Large intestine (tissue), 3 donors: ENCODE measurements around the gene VIPR2. TPM values are rescaled to one million over a fixed set of nuclear protein-coding genes. Genes with fewer than 3 reads are reported as not detected.
A peak's percentile ranks its signal among the peaks of the same experiment; 100 is the strongest.

Experiments used
- DNase-seq, 2 donors: peaks; one replicate each; pipeline versions ENCODE4 v3.0.0 to v3.0.0-alpha.2; 2013
- H3K27ac ChIP-seq: one replicate; pipeline ENCODE4 v1.5.1; 2013; ENCODE audit warnings: low read length
- H3K27me3 ChIP-seq: 2 replicates; pipeline ENCODE4 v1.6.1; 2013; ENCODE audit warnings: low read length; ENCODE audit not compliant: control insufficient read depth, insufficient read depth
- H3K36me3 ChIP-seq: 2 replicates; pipeline ENCODE4 v1.6.1; 2013; ENCODE audit warnings: low read length; ENCODE audit not compliant: control insufficient read depth, insufficient read depth
- H3K4me1 ChIP-seq: one replicate; pipeline ENCODE4 v1.6.1; 2013; ENCODE audit warnings: low read length; ENCODE audit not compliant: control insufficient read depth, insufficient read depth
- H3K4me3 ChIP-seq: one replicate; pipeline ENCODE4 v1.5.1; 2013; ENCODE audit warnings: low read length
- H3K9me3 ChIP-seq: one replicate; pipeline ENCODE4 v1.6.1; 2013; ENCODE audit warnings: mild to moderate bottlenecking, low read depth, low read length, moderate library complexity; ENCODE audit not compliant: control insufficient read depth
- WGBS: methylation state at CpG from one replicate; pipeline ENCODE4 v1.1.5; 2013; ENCODE audit warnings: low lambda C conversion rate; ENCODE audit not compliant: insufficient coverage; 5-methylcytosine and 5-hydroxymethylcytosine counted together
- polyA plus RNA-seq: library from polyadenylated mRNA; unstranded; fragments of 120-200 nt; gene quantifications from one replicate; pipeline ENCODE4 v1.2.1, GENCODE V29; 2013

The VIPR2 gene
- polyA plus RNA-seq, 1 donor, result 1.4 TPM

DNA sequence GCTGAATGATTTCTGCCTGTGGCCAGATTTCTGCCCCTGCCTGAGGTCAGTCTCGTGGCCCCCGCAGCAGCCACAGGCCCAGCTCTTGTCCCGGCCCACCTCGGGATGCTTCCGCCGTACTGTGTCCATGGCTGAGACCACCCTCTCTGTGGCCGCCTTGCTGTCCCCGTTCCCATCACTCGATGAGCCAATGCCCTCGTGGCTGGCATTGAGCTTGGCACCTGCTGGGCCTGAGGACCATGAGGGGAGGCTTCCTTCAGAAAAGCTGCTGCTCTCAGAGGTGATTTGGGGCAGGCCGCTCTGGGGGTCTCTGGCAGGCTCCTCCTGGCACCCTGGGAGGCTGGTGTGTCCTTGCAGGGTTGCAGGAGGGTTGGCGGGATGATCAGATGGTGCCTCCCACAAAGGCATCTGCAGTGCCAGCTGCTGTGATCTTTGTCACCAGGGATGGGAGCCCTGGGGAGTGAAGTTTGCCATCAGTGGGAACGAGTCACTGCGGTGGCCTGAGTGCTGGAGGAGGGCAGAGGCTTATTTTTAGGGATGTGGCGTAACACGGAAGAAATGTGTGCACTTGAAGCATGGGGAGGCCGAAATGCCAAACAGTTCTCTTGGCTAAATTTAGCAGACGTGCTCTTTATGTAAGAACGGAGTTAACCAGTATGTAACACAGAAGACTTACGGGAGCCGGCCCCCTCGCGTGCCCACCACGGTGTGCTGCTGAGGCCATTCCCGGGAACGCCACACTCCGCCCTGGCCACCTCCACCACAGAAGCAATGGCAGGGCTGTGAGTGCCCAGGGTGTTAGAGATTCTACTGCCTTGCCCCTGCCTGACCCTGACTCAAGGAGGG is 47.7 kb downstream of the VIPR2 start:
- H3K27ac ChIP-seq, result peak overlapping the region; percentile 17
- H3K27me3 ChIP-seq, result no peaks in the 10 kb centered on the region
- WGBS, result no CpG with 5 or more reads among the region's 27 CpGs
- peak in 1 of 2 donors; percentile 18 for DNase-seq
- no peaks in the 10 kb centered on the region for H3K9me3 ChIP-seq
- H3K36me3 ChIP-seq, result no peaks in the 10 kb centered on the region
- peaks cover 3% of the 10 kb centered on the region for H3K4me1 ChIP-seq
- H3K4me3 ChIP-seq, result no peak overlapping the region

GRCh38 chr7:159095979-159096411 is 48.7 kb downstream of the VIPR2 start:
- no peak for DNase-seq
- no CpG with 5 or more reads among the region's 14 CpGs for WGBS

GRCh38 chr7:159094919-159095915 is 49.5 kb downstream of the VIPR2 start:
- H3K9me3 ChIP-seq, result no peaks in the 10 kb centered on the region
- no peaks in the 10 kb centered on the region for H3K36me3 ChIP-seq
- no CpG with 5 or more reads among the region's 17 CpGs for WGBS
- peaks cover 3% of the 10 kb centered on the region for H3K4me1 ChIP-seq
- DNase-seq, result no peak
- H3K27me3 ChIP-seq, result no peaks in the 10 kb centered on the region
- no peak overlapping the region for H3K27ac ChIP-seq
- H3K4me3 ChIP-seq, result no peak overlapping the region

More at GRCh38 chr7:159095979-159096411, 48.7 kb downstream of the VIPR2 start:
- no peaks in the 10 kb centered on the region for H3K9me3 ChIP-seq
- H3K4me3 ChIP-seq, result no peak overlapping the region
- H3K4me1 ChIP-seq, result peaks cover 3% of the 10 kb centered on the region
- H3K27me3 ChIP-seq, result no peaks in the 10 kb centered on the region
- H3K27ac ChIP-seq, result no peak overlapping the region
- H3K36me3 ChIP-seq, result no peaks in the 10 kb centered on the region

GRCh38 chr7:159094023-159094740 is 50.5 kb downstream of the VIPR2 start:
- H3K27me3 ChIP-seq, result no peaks in the 10 kb centered on the region
- DNase-seq, result no peak
- H3K4me1 ChIP-seq, result peaks cover 3% of the 10 kb centered on the region
- no peaks in the 10 kb centered on the region for H3K9me3 ChIP-seq
- no peaks in the 10 kb centered on the region for H3K36me3 ChIP-seq
- WGBS, result 67% methylated on average over 3 of the region's 16 CpGs
- H3K27ac ChIP-seq, result no peak overlapping the region
- no peak overlapping the region for H3K4me3 ChIP-seq

GRCh38 chr7:159093351-159093971 is 51.2 kb downstream of the VIPR2 start:
- no peaks in the 10 kb centered on the region for H3K27me3 ChIP-seq
- no peaks in the 10 kb centered on the region for H3K36me3 ChIP-seq
- DNase-seq, result no peak
- H3K27ac ChIP-seq, result no peak overlapping the region
- H3K4me1 ChIP-seq, result peaks cover 3% of the 10 kb centered on the region
- H3K9me3 ChIP-seq, result no peaks in the 10 kb centered on the region
- WGBS, result no CpG with 5 or more reads among the region's 31 CpGs
- no peak overlapping the region for H3K4me3 ChIP-seq

GRCh38 chr7:159092701-159093121 is 52.0 kb downstream of the VIPR2 start:
- no peaks in the 10 kb centered on the region for H3K9me3 ChIP-seq
- H3K4me1 ChIP-seq, result peaks cover 3% of the 10 kb centered on the region
- no peaks in the 10 kb centered on the region for H3K27me3 ChIP-seq
- no peak overlapping the region for H3K4me3 ChIP-seq
- H3K27ac ChIP-seq, result no peak overlapping the region
- no peak for DNase-seq
- no CpG with 5 or more reads among the region's 13 CpGs for WGBS
- H3K36me3 ChIP-seq, result no peaks in the 10 kb centered on the region

DNA sequence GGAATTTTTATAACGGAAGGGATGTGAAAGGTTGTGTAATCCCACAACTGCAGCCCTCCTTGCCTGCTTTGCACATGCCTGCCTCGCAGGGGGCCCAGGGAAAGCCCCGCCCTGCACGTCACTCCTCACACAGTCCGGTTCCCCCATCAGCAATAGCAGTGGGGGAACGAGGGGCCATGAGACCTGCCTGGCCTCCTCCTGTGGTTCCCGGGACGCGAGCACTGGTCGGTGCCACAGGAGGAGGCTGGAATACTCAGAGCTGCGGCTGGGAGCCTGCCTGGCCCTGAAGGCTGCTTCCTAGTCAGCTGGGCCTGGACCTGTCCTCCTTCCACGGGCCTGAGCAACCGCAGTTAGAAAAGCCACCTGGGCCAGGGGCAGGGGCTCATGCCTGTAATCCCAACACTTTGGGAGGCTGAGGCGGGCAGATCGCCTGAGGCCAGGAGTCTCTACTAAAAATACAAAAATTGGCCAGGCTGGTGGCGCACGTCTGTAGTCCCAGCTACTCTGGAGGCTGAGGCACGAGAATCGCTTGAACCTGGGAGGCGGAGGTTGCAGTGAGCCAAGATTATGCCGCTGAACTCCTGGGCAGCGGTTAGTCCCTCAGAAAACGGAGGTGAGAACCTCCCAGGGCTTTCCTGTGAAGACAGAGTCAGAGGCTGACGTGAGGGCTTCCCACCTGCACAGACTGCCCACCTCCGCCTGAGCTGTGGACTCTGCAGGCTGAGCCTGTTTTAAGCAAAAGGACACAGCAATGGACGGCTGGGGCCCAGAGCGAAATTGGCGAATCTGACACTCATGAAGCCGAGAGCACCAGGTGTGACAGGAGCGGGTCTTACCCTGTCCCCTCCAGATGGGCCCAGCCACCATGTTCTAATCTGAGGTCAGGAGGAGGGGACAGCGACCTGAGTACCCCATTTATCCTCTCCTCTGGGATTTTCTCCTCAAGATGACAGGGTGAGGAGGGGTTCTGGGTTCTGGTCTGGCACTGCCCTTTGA is 52.9 kb downstream of the VIPR2 start:
- Histone ChIP-seq H3K4me1 (no peaks in the 10 kb centered on the region), H3K27ac (no peak overlapping the region), H3K36me3 (no peaks in the 10 kb centered on the region), H3K4me3 (no peak overlapping the region), H3K9me3 (no peaks in the 10 kb centered on the region), H3K27me3 (no peaks in the 10 kb centered on the region)
- DNase-seq, result no peak
- no CpG with 5 or more reads among the region's 31 CpGs for WGBS

DNA sequence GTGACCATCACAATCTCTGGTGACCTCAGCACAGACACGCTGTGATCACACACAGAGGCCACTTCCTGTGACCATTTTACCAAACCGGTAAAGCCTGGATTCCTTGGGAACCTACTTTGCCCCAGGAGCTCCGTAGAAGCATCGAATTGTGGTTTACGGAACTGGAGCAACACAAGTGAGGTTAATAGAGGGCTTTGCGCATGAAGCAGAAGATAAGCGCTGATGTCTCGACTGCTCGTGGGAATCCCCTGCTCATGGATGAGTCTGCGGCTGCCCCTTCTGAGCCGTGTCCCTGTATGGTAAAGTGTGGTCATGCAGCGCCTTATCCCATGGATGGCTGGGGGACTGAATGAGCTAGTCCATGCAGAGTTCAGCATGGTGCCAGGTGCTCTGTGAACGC is 53.6 kb downstream of the VIPR2 start:
- WGBS, result no CpG with 5 or more reads among the region's 13 CpGs
- no peaks in the 10 kb centered on the region for H3K27me3 ChIP-seq
- no peak overlapping the region for H3K4me3 ChIP-seq
- H3K4me1 ChIP-seq, result no peaks in the 10 kb centered on the region
- H3K36me3 ChIP-seq, result no peaks in the 10 kb centered on the region
- H3K27ac ChIP-seq, result no peak overlapping the region
- no peak for DNase-seq
- H3K9me3 ChIP-seq, result no peaks in the 10 kb centered on the region
